Activated T-cell treated with anti-CD3 and anti-CD28 coated beads, Interleukin-2, amount 50 U/mL, for 24 hours (primary cell): ENCODE data around the gene ETFA.

Experiments used
- DNase-seq: peaks from one replicate; pipeline ENCODE4 v3.0.0-alpha.2; 2020
- H3K27ac Mint-ChIP-seq: 2 replicates; pipeline ENCODE4 v1.8.0; 2020; ENCODE audit warnings: mild to moderate bottlenecking, mixed read lengths
- H3K27me3 Mint-ChIP-seq: 2 replicates; pipeline ENCODE4 v1.8.0; 2020; ENCODE audit warnings: mixed read lengths
- H3K36me3 Mint-ChIP-seq: 2 replicates; pipeline ENCODE4 v1.8.0; 2020; ENCODE audit warnings: low read depth, mixed read lengths
- H3K4me1 Mint-ChIP-seq: 2 replicates; pipeline ENCODE4 v1.8.0; 2020; ENCODE audit warnings: low read depth, mixed read lengths
- H3K4me3 Mint-ChIP-seq: 2 replicates; pipeline ENCODE4 v1.8.0; 2020; ENCODE audit warnings: mild to moderate bottlenecking, moderate library complexity, mixed read lengths
- H3K9me3 Mint-ChIP-seq: 2 replicates; pipeline ENCODE4 v1.8.0; 2020; ENCODE audit warnings: mixed read lengths

Gene ETFA

DNA sequence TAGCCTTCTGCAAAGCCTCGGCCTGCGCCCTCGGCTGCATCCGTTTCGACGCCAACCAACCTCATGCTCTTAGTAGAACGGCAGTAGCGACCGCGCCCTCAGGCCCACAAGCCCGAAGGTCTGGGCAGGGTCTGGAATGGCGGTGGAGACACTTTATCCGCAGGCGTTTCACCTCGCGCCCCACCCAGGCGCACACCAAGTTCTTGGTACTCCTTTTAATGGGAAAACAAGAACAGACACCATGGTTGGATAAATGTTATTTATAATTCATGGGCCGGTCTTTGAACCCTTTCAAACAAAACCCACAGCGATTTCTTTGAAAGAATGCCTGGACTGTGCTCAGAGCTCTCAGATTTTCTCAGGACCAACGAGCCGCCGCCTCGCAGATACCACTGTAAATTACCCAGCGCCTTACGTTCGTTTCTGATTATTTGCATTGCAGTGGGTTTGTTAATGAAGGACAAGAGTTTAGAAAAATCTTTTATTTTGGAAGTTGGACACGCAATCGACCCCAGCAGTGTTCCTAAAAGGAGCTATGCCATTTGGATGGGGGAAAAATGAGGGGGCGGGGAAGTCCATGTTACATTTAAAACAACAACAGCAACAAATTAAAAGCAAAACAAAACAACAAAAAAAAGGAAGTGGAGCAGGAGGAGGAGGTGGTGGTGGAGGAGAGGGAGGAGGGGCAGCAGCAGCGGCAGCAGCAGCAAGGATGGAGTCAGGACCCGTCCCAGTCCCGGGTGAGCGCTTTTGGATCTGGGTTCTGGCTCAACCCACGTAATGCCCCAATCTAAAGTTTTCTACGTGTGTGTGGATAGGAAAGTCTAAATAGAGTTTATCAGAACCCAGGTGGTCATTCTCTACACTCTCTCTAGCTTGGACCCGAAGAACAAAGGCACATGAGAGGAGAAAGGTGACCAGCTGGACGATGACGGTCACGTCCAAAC, 24.3 kb upstream of the ETFA start:
- DNase-seq, result peak; percentile 45
- Mint-ChIP-seq H3K27ac (no peak overlapping the region), H3K27me3 (peaks cover 84% of the 10 kb centered on the region), H3K4me3 (peak overlapping the region; percentile 75), H3K4me1 (peaks cover 45% of the 10 kb centered on the region), H3K36me3 (no peaks in the 10 kb centered on the region), H3K9me3 (no peaks in the 10 kb centered on the region)

DNA sequence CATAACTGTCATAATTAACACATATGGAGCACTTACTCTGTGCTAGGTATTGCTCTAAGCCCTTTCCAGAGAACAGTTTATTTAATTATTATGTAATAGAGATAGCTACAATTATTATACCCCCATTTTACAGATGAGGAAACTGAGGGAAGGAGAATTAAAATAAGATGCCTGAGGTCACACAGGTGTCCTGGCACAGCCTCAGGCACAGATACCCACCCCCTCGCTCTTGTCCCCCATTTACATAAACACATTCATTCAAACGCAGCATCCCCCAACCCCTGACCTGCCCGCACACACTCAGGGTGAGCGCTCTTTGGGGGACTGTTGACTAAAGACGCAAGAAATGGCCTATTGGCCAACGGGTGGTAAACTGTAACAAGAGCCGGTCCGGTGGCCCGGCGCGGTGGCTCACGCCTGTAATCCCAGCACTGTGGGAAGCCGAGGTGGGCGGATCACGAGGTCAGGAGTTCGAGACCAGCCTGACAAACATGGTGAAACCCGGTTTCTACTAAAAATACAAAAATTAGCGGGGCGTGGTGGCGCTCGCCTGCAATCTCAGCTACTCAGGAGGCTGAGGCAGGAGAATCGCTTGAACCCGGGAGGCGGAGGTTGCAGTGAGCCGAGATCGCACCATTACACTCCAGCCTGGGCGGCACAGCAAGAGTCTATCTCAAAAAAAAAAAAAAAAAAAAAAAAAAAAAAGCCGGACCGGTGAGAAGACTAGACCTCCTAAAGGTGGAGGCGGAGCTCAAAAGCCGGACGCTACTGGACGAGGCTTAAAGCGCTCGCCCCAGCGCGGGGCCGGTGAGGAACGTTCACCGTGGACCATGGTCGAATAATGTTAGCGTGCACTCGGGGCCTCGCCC, 23.4 kb upstream of the ETFA start:
- H3K4me3 Mint-ChIP-seq, result peak overlapping the region; percentile 75
- no peaks in the 10 kb centered on the region for H3K36me3 Mint-ChIP-seq
- DNase-seq, result no peak
- peaks cover 36% of the 10 kb centered on the region for H3K4me1 Mint-ChIP-seq
- H3K27ac Mint-ChIP-seq, result no peak overlapping the region
- no peaks in the 10 kb centered on the region for H3K9me3 Mint-ChIP-seq
- H3K27me3 Mint-ChIP-seq, result peaks cover 82% of the 10 kb centered on the region

DNA sequence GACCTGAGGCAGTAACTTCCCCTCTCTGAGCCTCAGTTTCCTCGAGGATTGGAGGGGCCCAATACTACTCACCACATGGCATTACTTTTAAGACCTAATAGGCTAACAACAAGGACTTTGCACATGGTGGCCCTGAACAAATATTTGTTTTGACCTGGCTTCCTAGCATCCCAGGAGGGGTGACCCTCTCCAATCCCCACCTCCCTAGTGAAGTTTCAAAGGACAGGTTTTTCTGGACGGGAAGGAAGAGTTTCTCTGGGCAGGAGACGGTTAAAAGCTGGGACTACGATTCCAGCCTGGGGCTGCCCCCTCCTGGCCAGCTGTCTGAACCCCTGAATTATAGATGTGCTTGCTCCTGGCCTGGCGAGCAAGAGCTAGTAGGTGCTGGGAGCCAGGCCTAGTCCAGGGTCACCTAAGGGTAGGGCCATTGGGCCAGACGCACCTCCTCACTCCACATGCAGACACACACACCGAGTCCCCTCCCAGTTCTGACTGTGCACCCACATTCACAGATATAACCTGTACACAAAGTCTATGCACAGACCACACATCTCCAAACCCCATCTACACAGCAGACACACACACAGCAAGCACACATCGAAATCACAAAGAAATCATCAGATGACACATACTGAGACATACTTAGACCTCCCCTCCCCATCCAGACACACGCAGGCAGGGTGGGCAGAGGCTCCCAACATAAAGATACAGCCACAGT, 22.6 kb upstream of the ETFA start:
- Mint-ChIP-seq H3K4me3 (no peak overlapping the region), H3K4me1 (peaks cover 30% of the 10 kb centered on the region), H3K9me3 (no peaks in the 10 kb centered on the region), H3K27me3 (peaks cover 79% of the 10 kb centered on the region), H3K36me3 (no peaks in the 10 kb centered on the region), H3K27ac (no peak overlapping the region)
- DNase-seq, result no peak

DNA sequence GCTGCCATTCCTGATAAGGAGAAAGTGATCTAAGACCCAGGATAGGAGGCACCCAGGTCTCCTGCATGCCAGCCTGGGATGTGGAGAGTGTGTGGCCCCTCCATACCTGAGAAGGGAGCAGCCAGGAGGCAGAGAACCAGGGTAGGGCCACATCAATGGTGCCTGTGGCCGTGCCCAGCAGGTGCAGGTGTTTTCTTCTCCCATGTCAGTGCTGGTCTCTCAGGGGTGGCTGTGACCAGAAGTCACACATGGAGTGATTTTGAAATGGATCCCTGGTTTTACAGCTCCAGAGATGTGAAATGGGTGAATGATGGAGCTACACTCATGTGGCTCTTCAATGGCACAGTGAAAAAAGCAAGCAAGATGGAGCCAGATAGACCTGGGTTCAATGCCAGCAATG, 22.0 kb upstream of the ETFA start:
- H3K36me3 Mint-ChIP-seq, result no peaks in the 10 kb centered on the region
- no peaks in the 10 kb centered on the region for H3K9me3 Mint-ChIP-seq
- peaks cover 25% of the 10 kb centered on the region for H3K4me1 Mint-ChIP-seq
- DNase-seq, result no peak
- H3K4me3 Mint-ChIP-seq, result no peak overlapping the region
- H3K27me3 Mint-ChIP-seq, result peaks cover 74% of the 10 kb centered on the region
- no peak overlapping the region for H3K27ac Mint-ChIP-seq

DNA sequence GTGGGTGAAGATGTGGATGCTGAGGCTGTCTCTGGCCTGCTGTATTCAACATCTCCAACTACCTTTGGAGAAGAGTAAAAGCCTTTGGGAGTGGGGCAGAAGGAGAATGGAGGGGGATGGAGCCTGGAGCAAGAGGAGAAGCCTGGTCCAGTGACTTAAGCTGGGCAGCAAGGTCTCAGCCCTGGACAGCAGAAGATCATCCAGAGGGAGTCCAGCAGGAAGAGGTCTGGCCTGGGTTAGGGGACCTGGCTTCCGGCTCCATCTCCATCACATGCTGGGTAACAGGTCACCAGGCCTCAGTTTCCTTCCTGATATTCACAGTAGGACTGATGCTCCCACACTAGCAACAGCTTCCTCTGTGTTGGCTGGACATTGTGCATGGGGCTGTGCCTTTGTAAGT, 21.5 kb upstream of the ETFA start:
- Mint-ChIP-seq H3K27ac (no peak overlapping the region), H3K4me3 (no peak overlapping the region), H3K4me1 (peaks cover 25% of the 10 kb centered on the region), H3K36me3 (no peaks in the 10 kb centered on the region), H3K9me3 (no peaks in the 10 kb centered on the region), H3K27me3 (peaks cover 77% of the 10 kb centered on the region)
- no peak for DNase-seq

DNA sequence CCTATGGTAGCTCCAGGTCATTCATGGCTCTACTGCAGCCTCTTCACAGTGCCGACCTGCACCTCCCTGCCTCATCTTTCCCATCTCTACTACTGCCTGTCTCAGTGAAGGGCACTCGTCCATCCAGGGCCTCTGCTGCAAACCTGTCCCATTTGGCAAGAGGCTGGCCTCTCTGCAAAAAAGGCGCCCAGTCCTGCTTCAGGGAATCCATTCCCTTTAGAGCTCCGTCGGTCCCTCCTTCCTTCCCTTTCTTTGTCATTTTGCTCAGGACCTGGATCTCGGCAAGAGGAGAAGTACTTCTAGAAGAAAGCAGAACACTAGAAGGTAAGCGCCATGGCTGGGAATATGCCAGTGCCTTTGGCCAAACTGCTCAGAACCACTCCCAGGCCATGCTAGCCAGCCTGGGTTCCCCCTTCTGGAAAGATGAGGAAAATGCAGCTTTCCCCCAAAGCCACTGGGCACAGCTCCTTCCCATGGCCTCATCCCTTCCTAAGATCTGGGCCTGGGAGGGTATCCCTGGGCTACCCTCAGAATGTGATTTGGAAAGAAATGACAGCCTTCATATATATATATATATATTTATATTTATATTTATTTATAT, 18.9 kb upstream of the ETFA start:
- no peaks in the 10 kb centered on the region for H3K36me3 Mint-ChIP-seq
- H3K4me3 Mint-ChIP-seq, result no peak overlapping the region
- H3K9me3 Mint-ChIP-seq, result no peaks in the 10 kb centered on the region
- DNase-seq, result no peak
- peaks cover 2% of the 10 kb centered on the region for H3K4me1 Mint-ChIP-seq
- H3K27me3 Mint-ChIP-seq, result peaks cover 69% of the 10 kb centered on the region
- no peak overlapping the region for H3K27ac Mint-ChIP-seq

DNA sequence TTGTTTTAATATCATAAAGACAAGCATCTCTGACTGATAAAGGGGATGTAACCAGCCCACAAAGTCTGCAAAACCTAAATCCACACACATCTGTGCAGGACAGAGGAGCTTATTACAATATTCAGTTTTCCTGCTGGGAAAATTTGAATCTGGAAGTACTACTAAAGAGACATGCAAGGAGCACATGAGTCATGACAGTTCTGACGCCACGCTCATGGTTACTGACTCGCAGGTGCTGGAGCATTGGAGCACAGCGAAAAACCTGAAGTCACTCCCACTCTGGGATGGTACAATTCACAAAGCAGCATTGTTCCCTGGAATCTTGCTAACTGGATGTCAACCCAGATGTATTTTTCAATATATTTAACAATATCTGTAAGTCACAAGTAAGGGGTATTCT, 17.7 kb upstream of the ETFA start:
- Mint-ChIP-seq H3K4me3 (no peak overlapping the region), H3K36me3 (no peaks in the 10 kb centered on the region), H3K27ac (no peak overlapping the region), H3K27me3 (peaks cover 64% of the 10 kb centered on the region), H3K4me1 (no peaks in the 10 kb centered on the region), H3K9me3 (no peaks in the 10 kb centered on the region)
- DNase-seq, result no peak

DNA sequence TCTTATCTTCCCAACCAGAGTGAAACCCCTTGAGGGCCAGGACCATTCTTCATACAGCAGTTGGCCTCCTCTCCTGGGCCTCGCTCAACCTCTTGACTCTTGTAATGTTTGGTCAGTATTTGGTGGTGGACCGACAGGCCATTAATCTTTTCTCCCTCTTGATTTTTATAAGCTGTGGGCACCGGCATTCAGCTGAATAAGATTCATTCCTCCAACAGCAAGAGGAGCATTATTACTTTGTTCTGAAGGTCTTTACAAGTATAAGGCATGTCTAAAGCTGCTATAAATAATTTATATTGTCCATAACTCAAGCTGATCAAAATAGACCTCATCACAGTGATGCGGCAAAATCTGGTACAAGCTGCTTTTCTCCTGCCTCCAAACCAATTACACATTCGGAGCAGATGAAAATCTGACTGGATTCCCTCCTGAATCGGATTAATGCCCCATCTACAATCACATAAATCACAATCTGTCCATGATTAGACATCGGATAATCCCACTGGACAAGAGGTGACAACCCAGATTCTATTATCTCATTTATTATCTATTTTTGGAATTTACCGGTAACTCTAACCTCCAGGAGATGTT, 16.9 kb upstream of the ETFA start:
- Mint-ChIP-seq H3K27me3 (peaks cover 63% of the 10 kb centered on the region), H3K27ac (no peak overlapping the region), H3K4me1 (no peaks in the 10 kb centered on the region), H3K36me3 (no peaks in the 10 kb centered on the region), H3K9me3 (no peaks in the 10 kb centered on the region), H3K4me3 (no peak overlapping the region)
- no peak for DNase-seq

DNA sequence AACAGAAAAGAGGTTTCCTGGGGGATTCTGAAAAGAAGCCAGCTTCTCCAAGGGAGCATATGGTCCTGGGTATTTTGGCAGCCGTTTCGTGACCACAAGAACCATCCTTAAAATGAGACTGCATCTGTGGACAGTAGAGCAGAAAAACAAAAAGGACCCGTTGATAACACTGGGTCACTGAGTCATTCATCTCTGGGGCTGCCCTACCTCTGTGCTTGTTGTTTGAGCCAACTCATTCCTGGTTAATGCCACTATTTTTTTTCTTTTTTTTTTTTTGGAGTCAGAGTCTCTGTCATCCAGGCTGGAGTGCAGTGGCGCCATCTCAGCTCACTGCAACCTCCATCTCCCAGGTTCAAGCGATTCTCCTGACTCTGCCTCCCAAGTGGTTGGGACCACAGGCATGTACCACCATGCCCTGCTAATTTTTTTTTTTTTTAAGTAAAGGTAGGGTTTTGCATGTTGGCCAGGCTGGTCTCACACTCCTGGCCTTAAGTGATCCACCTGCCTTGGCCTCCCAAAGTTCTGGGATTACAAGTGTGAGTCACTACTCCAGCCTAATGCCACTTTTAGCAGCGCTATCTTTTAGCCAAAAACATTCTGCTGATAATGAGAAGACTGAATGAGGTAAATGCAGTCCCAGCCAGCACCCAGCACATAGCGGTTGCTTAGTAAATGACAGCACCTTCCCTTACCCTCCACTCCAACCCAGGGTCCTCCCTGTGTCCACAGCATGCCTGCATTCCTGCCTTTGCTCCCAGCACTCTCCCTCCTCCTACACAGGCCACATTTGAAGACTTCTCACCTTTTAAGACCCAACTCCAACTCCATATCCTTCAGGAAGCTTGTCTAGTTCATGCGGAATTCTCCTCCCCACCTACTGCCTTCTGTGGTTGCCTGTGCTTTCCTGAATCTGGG, 16.2 kb upstream of the ETFA start:
- Mint-ChIP-seq H3K4me3 (no peak overlapping the region), H3K9me3 (no peaks in the 10 kb centered on the region), H3K36me3 (no peaks in the 10 kb centered on the region), H3K4me1 (no peaks in the 10 kb centered on the region), H3K27me3 (peaks cover 61% of the 10 kb centered on the region), H3K27ac (no peak overlapping the region)
- no peak for DNase-seq

DNA sequence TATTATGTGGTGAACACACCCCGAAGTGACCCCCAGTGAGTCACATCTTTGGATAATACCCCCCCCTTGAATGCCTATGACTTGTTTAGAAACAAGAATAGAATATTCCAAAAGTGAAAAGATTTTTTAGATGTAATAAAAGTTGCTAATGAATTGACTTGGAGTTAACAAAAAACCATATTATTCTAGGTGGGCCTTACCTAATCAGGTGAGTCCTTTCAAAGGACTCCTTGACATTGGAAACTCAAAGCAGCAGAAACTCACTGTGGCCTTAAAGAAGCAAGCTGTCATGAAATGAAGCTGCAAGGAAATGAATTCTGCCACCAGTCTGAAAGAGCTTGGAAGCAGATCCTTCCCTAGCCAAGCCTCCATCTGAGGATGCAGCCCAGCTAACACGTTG, 14.4 kb upstream of the ETFA start:
- H3K36me3 Mint-ChIP-seq, result no peaks in the 10 kb centered on the region
- H3K27ac Mint-ChIP-seq, result no peak overlapping the region
- no peaks in the 10 kb centered on the region for H3K9me3 Mint-ChIP-seq
- no peak for DNase-seq
- peaks cover 62% of the 10 kb centered on the region for H3K27me3 Mint-ChIP-seq
- H3K4me1 Mint-ChIP-seq, result no peaks in the 10 kb centered on the region
- no peak overlapping the region for H3K4me3 Mint-ChIP-seq

DNA sequence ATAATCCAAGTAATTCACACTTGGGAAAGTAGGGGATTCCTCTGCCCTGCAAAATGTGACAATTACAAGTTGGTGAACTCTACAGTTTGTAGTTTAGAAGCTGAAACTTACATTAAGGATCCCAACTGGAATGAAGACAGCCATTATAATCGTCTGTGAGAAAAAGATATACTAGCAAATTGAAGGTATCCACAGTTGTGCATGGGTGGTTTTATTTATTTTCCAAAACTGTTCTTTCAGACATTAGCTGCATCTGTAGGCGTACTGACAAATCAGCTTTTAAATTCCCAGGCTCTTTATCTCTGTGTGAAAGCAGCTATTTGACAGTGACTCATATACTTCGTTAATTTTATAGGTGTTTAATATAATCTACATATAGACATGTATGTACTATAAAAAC, 12.8 kb upstream of the ETFA start:
- H3K27ac Mint-ChIP-seq, result no peak overlapping the region
- peaks cover 58% of the 10 kb centered on the region for H3K27me3 Mint-ChIP-seq
- H3K9me3 Mint-ChIP-seq, result no peaks in the 10 kb centered on the region
- H3K4me3 Mint-ChIP-seq, result no peak overlapping the region
- no peaks in the 10 kb centered on the region for H3K4me1 Mint-ChIP-seq
- H3K36me3 Mint-ChIP-seq, result no peaks in the 10 kb centered on the region
- DNase-seq, result no peak

DNA sequence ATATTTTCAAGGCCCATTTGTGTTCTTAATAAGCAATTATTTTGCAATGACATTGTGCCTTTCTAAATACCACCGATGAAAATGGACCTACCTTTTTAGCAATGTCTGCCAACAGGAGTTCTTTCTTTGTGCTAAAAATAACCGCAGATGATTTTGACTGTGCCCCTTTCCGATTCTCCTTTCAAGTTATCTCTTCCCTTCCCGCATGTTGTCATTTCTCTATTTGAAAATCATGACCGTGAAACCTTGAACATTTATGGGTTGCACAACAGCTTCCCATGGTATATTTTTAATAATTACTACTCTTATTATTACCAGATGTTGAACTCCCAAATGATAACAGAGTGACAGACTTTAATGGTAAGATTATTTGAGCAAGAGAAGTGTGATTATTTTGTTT, 10.3 kb upstream of the ETFA start:
- no peaks in the 10 kb centered on the region for H3K36me3 Mint-ChIP-seq
- no peak overlapping the region for H3K27ac Mint-ChIP-seq
- H3K4me1 Mint-ChIP-seq, result no peaks in the 10 kb centered on the region
- H3K9me3 Mint-ChIP-seq, result no peaks in the 10 kb centered on the region
- H3K27me3 Mint-ChIP-seq, result peaks cover 47% of the 10 kb centered on the region
- DNase-seq, result no peak
- no peak overlapping the region for H3K4me3 Mint-ChIP-seq

DNA sequence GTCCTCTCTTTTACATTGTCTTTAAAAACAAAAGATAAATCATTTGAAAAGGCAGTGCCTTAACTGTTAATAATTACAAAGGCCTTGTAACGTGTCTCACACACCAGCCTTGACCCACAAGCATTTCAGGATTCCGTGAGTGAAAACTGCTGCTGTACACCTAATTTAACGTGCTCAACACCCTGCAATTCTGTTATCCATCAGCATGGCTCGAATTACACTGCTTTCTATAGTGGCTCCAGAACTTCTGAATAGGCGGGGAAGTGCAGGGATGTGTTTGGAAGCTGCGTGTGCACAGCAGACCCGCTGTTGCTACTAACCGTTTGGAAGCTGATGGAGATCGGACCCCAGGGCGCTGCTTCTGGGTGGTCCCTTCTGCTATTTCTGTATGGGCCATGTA, 9.9 kb upstream of the ETFA start:
- H3K4me1 Mint-ChIP-seq, result no peaks in the 10 kb centered on the region
- H3K27me3 Mint-ChIP-seq, result peaks cover 45% of the 10 kb centered on the region
- no peak for DNase-seq
- no peaks in the 10 kb centered on the region for H3K9me3 Mint-ChIP-seq
- no peaks in the 10 kb centered on the region for H3K36me3 Mint-ChIP-seq
- H3K4me3 Mint-ChIP-seq, result no peak overlapping the region
- no peak overlapping the region for H3K27ac Mint-ChIP-seq
